Measurements from ENCODE around the gene OR5K1.

Gene OR5K1

GRCh38 chr3:98462901-98463300 is at the start of gene OR5K1:
Gene OR5K1 (plus strand): TSS chr3:98463201. CDS start chr3:98469577, 6,376 bp downstream.
- no peak for DNase-seq (ENCODE audit: low spot score)

- DNase-seq (ENCODE audit: low spot score), result no peak
Measured at GRCh38 chr3:98432575-98432974, 30.4 kb upstream of the OR5K1 start.

GRCh38 chr3:98433764-98434163 is 29.2 kb upstream of the OR5K1 start:
- DNase-seq (ENCODE audit: low spot score), result no peak

GRCh38 chr3:98434412-98434811 is 28.6 kb upstream of the OR5K1 start:
- DNase-seq (ENCODE audit: low spot score), result no peak

- DNase-seq (ENCODE audit: low spot score), result no peak
Measured at GRCh38 chr3:98440283-98440682, 22.7 kb upstream of the OR5K1 start.

GRCh38 chr3:98445949-98446406 is 17.0 kb upstream of the OR5K1 start:
- no peak for DNase-seq (ENCODE audit: low spot score)

GRCh38 chr3:98449606-98450193 is 13.3 kb upstream of the OR5K1 start:
- no peak for DNase-seq (ENCODE audit: low spot score)

- no peak for DNase-seq (ENCODE audit: low spot score)
Measured at GRCh38 chr3:98450372-98450771, 12.6 kb upstream of the OR5K1 start.

- DNase-seq (ENCODE audit: low spot score), result no peak
Measured at GRCh38 chr3:98453827-98454226, 9.2 kb upstream of the OR5K1 start.

GRCh38 chr3:98454929-98455328 is 8.1 kb upstream of the OR5K1 start:
- DNase-seq (ENCODE audit: low spot score), result no peak

- DNase-seq (ENCODE audit: low spot score), result no peak
Measured at GRCh38 chr3:98457543-98457942, 5.5 kb upstream of the OR5K1 start.

GRCh38 chr3:98460220-98460619 is 2.8 kb upstream of the OR5K1 start:
- no peak for DNase-seq (ENCODE audit: low spot score)

- DNase-seq (ENCODE audit: low spot score), result no peak
Measured at GRCh38 chr3:98482717-98483482, 19.9 kb downstream of the OR5K1 start.

GRCh38 chr3:98483626-98484025 is 20.6 kb downstream of the OR5K1 start:
- no peak for DNase-seq (ENCODE audit: low spot score)

- DNase-seq (ENCODE audit: low spot score), result no peak
Measured at GRCh38 chr3:98497381-98497780, 34.4 kb downstream of the OR5K1 start, which contains the start of gene OR5K2. Gene OR5K2 (plus strand): TSS chr3:98497681. CDS start chr3:98497681, 0 bp downstream.

GRCh38 chr3:98500019-98500418 is 37.0 kb downstream of the OR5K1 start:
- no peak for DNase-seq (ENCODE audit: low spot score)

GRCh38 chr3:98501270-98501669 is 38.3 kb downstream of the OR5K1 start:
- no peak for DNase-seq (ENCODE audit: low spot score)

GRCh38 chr3:98501863-98502576 is 39.0 kb downstream of the OR5K1 start:
- no peak for DNase-seq (ENCODE audit: low spot score)

- no peak for DNase-seq (ENCODE audit: low spot score)
Measured at GRCh38 chr3:98504539-98504938, 41.5 kb downstream of the OR5K1 start.

GRCh38 chr3:98508582-98508981 is 45.6 kb downstream of the OR5K1 start:
- DNase-seq (ENCODE audit: low spot score), result no peak

- no peak for DNase-seq (ENCODE audit: low spot score)
Measured at GRCh38 chr3:98512576-98512975, 49.6 kb downstream of the OR5K1 start.

GRCh38 chr3:98513091-98513511 is 50.1 kb downstream of the OR5K1 start:
- no peak for DNase-seq (ENCODE audit: low spot score)

- no peak for DNase-seq (ENCODE audit: low spot score)
Measured at GRCh38 chr3:98513736-98514135, 50.7 kb downstream of the OR5K1 start.
